Smooth muscle cell (in vitro differentiated cells): ENCODE results near the gene BLVRB. TPM values are rescaled to one million over a fixed set of nuclear protein-coding genes. Genes with fewer than 3 reads are reported as not detected.
"Not testable (repeated sequence)": the region's sequence is repeated elsewhere in the genome, so short reads cannot be mapped to it uniquely, and the experiment has no call there.

Experiments used
- DNase-seq: peaks from one replicate; lab custom pipeline; 2025; ENCODE audit not compliant: unreplicated experiment; lab: John Stamatoyannopoulos, UW
- H2AFZ ChIP-seq: fragments of 200-600 bp; sonication (generic); 2 replicates; pipeline ENCODE4 v1.6.0; 2016; ENCODE audit warnings: antibody characterized with exemption, low read depth, mild to moderate bottlenecking
- H3F3A ChIP-seq: fragments of 200-600 bp; sonication (generic); 2 replicates; pipeline ENCODE4 v1.6.0; 2017; ENCODE audit warnings: antibody characterized with exemption, low read depth
- H3K27ac ChIP-seq: fragments of 200-600 bp; sonication (generic); 2 replicates; pipeline ENCODE4 v1.5.1; 2016; ENCODE audit warnings: low read depth, mild to moderate bottlenecking
- H3K27me3 ChIP-seq: fragments of 200-600 bp; sonication (generic); 2 replicates; pipeline ENCODE4 v1.6.1; 2016; ENCODE audit warnings: low read depth, mild to moderate bottlenecking
- H3K36me3 ChIP-seq: fragments of 200-600 bp; sonication (generic); 2 replicates; pipeline ENCODE4 v1.5.1; 2016; ENCODE audit warnings: low read depth
- H3K4me1 ChIP-seq: fragments of 200-600 bp; sonication (generic); 2 replicates; pipeline ENCODE4 v1.5.1; 2016; ENCODE audit warnings: low read depth
- H3K4me2 ChIP-seq: fragments of 200-600 bp; sonication (generic); 2 replicates; pipeline ENCODE4 v1.6.0; 2016; ENCODE audit warnings: mild to moderate bottlenecking
- H3K4me3 ChIP-seq: fragments of 200-600 bp; sonication (generic); 2 replicates; pipeline ENCODE4 v1.5.1; 2016; ENCODE audit warnings: mild to moderate bottlenecking
- H3K79me2 ChIP-seq: fragments of 200-600 bp; sonication (generic); 2 replicates; pipeline ENCODE4 v1.6.0; 2016; ENCODE audit warnings: low read depth, mild to moderate bottlenecking
- H3K9ac ChIP-seq: fragments of 200-600 bp; sonication (generic); 2 replicates; pipeline ENCODE4 v1.6.0; 2016; ENCODE audit warnings: low read depth
- H3K9me3 ChIP-seq: fragments of 200-600 bp; sonication (generic); replicated peaks from 2 replicates; pipeline ENCODE4 v1.5.1; 2016; ENCODE audit warnings: low read depth
- H4K20me1 ChIP-seq: fragments of 200-600 bp; sonication (generic); 2 replicates; pipeline ENCODE4 v1.6.0; 2016; ENCODE audit warnings: low read depth
- WGBS: methylation state at CpG from one replicate; pipeline ENCODE4 v1.1.7; 2016; ENCODE audit warnings: low lambda C conversion rate; 5-methylcytosine and 5-hydroxymethylcytosine counted together
- polyA plus RNA-seq: library from polyadenylated mRNA; unstranded; fragments of >200 nt; fragmentation: Nextera tagmentation; extraction: Ambion mirVana; gene quantifications from 2 replicates; pipeline ENCODE4 v1.2.1, GENCODE V29; 2016
- total RNA-seq: library from RNA; depleted of rRNA; stranded (reverse); fragments of >200 nt; gene quantifications from 2 replicates; pipeline ENCODE4 v1.2.3, GENCODE V29; 2014
- TF ChIP-seq, protein P1 (sequence below): fragments of 200-600 bp; sonication (generic); IDR thresholded peaks from 2 replicates; pipeline ENCODE4 v1.5.1; 2017; ENCODE audit warnings: borderline replicate concordance, mild to moderate bottlenecking, antibody characterized with exemption; ENCODE audit not compliant: insufficient read depth, poor library complexity, severe bottlenecking

Gene BLVRB
- total and polyA plus RNA-seq, 2 experiments from 2014 or later, result 50.3 to 86.4 TPM

DNA sequence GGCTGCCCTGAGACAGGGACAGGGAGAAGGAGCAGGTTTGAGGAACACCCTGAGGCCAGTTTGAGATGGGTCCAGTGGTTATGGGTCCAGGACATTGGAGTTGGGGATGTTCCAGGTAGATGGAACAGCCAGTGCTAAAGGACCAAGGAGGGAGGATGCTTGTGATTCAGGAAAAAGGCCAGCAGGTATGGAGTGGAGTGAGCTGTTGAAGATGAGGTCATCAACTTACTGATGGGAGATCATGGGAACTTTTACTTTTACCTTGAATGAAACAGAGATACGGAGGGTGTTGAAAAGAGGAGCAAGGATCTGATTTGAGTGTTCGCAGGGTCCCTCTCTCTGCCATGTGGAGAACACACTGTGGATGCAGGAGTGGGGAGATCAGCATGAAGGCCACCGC is 26.7 kb upstream of the BLVRB start:
- H3K27ac ChIP-seq, result no peak overlapping the region
- H3K9me3 ChIP-seq, result no peaks in the 10 kb centered on the region
- H2AFZ ChIP-seq, result no peak overlapping the region
- peaks cover 24% of the 10 kb centered on the region for H3K27me3 ChIP-seq
- no peaks in the 10 kb centered on the region for H3F3A ChIP-seq
- no peak for DNase-seq
- H3K4me3 ChIP-seq, result no peak overlapping the region
- H3K9ac ChIP-seq, result no peak overlapping the region
- no peaks in the 10 kb centered on the region for H3K36me3 ChIP-seq
- 91% methylated on average over 3 of the region's 3 CpGs for WGBS
- no peak overlapping the region for H3K4me2 ChIP-seq
- TF ChIP-seq, protein P1, sequence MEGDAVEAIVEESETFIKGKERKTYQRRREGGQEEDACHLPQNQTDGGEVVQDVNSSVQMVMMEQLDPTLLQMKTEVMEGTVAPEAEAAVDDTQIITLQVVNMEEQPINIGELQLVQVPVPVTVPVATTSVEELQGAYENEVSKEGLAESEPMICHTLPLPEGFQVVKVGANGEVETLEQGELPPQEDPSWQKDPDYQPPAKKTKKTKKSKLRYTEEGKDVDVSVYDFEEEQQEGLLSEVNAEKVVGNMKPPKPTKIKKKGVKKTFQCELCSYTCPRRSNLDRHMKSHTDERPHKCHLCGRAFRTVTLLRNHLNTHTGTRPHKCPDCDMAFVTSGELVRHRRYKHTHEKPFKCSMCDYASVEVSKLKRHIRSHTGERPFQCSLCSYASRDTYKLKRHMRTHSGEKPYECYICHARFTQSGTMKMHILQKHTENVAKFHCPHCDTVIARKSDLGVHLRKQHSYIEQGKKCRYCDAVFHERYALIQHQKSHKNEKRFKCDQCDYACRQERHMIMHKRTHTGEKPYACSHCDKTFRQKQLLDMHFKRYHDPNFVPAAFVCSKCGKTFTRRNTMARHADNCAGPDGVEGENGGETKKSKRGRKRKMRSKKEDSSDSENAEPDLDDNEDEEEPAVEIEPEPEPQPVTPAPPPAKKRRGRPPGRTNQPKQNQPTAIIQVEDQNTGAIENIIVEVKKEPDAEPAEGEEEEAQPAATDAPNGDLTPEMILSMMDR, result no peak
- H4K20me1 ChIP-seq, result no peaks in the 10 kb centered on the region
- no peaks in the 10 kb centered on the region for H3K79me2 ChIP-seq
- H3K4me1 ChIP-seq, result no peaks in the 10 kb centered on the region

DNA sequence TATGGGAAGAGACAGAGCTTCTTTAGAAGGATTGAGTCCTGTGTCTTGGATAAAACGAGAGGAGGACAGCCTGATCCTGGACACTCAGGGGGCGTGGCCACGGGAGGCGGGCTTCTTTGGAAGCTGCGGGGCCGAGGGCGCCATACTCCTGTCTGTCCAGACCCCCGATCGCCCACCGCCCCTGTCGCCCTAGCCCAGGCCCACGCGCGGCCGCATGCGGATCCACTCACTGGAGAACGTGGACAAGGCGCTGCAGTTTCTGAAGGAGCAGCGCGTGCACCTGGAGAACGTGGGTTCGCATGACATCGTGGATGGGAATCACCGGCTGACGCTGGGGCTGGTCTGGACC is 24.3 kb upstream of the BLVRB start:
- DNase-seq, result no peak
- Histone ChIP-seq H3K4me2 (no peak overlapping the region), H3K79me2 (no peaks in the 10 kb centered on the region), H3F3A (no peaks in the 10 kb centered on the region), H3K4me1 (no peaks in the 10 kb centered on the region), H3K36me3 (no peaks in the 10 kb centered on the region), H2AFZ (no peak overlapping the region), H3K27me3 (peaks cover 21% of the 10 kb centered on the region), H3K9ac (no peak overlapping the region), H4K20me1 (no peaks in the 10 kb centered on the region), H3K9me3 (no peaks in the 10 kb centered on the region), H3K4me3 (no peak overlapping the region), H3K27ac (no peak overlapping the region)
- 89% methylated on average over 22 of the region's 25 CpGs for WGBS
- TF ChIP-seq, protein P1, result no peak

- peaks cover 4% of the 10 kb centered on the region for H3K27me3 ChIP-seq
- no peak overlapping the region for H2AFZ ChIP-seq
- no peak overlapping the region for H3K4me3 ChIP-seq
- TF ChIP-seq, protein P1, result no peak
- no peaks in the 10 kb centered on the region for H4K20me1 ChIP-seq
- no peaks in the 10 kb centered on the region for H3K9me3 ChIP-seq
- no peaks in the 10 kb centered on the region for H3K79me2 ChIP-seq
- H3K9ac ChIP-seq, result no peak overlapping the region
- no peak overlapping the region for H3K27ac ChIP-seq
- H3F3A ChIP-seq, result no peaks in the 10 kb centered on the region
- no peak overlapping the region for H3K4me2 ChIP-seq
- WGBS, result 88% methylated on average over 3 of the region's 3 CpGs
- DNase-seq, result no peak
- H3K4me1 ChIP-seq, result no peaks in the 10 kb centered on the region
- H3K36me3 ChIP-seq, result no peaks in the 10 kb centered on the region
These were observed 20.5 kb upstream of the BLVRB start for GRCh38 chr19:40486017-40486416.

GRCh38 chr19:40475878-40476644 is 10.5 kb upstream of the BLVRB start:
- H3F3A ChIP-seq, H3K9ac ChIP-seq, H3K36me3 ChIP-seq, H3K27ac ChIP-seq, H3K4me3 ChIP-seq, H2AFZ ChIP-seq, H3K4me1 ChIP-seq, H3K4me2 ChIP-seq, H3K9me3 ChIP-seq, H4K20me1 ChIP-seq, H3K27me3 ChIP-seq, H3K79me2 ChIP-seq, DNase-seq: not testable (repeated sequence)
- WGBS, result 90% methylated on average over 15 of the region's 15 CpGs
